ENCODE data around the gene RRP36. TPM values are rescaled to one million over a fixed set of nuclear protein-coding genes. Genes with fewer than 3 reads are reported as not detected.

RRP36 gene
- total and polyA plus RNA-seq, 2 of the 8 experiments (the other 6 are each of a cell fraction or from before 2014, with no cell fraction given), result 33.9 to 92.3 TPM

- TF ChIP-seq RAD21 (IDR thresholded peaks at IDR 0.05 in 1 of 2, conservative IDR thresholded peaks at IDR 0.05 in 1 of 2; ENCODE audit: low read depth in 2 of 2, low read length in 2 of 2), result 0 out of 4 replicates have a peak, but pooled peaks of 1 of the 2 experiments have one; percentile 0
- peak in 1 of 2 experiments; percentile 62; a peak in 3 of 4 replicates for TF ChIP-seq SIN3A (conservative IDR thresholded peaks at IDR 0.05 in 1 of 2, IDR thresholded peaks at IDR 0.05 in 1 of 2; ENCODE audit: low read depth in 1 of 2, low read length in 2 of 2)
- TF ChIP-seq POLR2AphosphoS5 (IDR thresholded peaks at IDR 0.05; ENCODE audit: low read depth, low read length), result peak; percentile 82
- TF ChIP-seq KDM4A (IDR thresholded peaks at IDR 0.05; ENCODE audit: low read depth, low read length, severe bottlenecking), result peak; percentile 72
- peak; percentile 85 for TF ChIP-seq PHF8 (conservative IDR thresholded peaks at IDR 0.05; ENCODE audit: low read depth, low read length)
- TF ChIP-seq, protein P1, sequence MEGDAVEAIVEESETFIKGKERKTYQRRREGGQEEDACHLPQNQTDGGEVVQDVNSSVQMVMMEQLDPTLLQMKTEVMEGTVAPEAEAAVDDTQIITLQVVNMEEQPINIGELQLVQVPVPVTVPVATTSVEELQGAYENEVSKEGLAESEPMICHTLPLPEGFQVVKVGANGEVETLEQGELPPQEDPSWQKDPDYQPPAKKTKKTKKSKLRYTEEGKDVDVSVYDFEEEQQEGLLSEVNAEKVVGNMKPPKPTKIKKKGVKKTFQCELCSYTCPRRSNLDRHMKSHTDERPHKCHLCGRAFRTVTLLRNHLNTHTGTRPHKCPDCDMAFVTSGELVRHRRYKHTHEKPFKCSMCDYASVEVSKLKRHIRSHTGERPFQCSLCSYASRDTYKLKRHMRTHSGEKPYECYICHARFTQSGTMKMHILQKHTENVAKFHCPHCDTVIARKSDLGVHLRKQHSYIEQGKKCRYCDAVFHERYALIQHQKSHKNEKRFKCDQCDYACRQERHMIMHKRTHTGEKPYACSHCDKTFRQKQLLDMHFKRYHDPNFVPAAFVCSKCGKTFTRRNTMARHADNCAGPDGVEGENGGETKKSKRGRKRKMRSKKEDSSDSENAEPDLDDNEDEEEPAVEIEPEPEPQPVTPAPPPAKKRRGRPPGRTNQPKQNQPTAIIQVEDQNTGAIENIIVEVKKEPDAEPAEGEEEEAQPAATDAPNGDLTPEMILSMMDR (IDR thresholded peaks at IDR 0.05; ENCODE audit: control extremely low read depth in 1 of 3, insufficient read depth in 1 of 3, low read depth in 1 of 3, low read length in 3 of 3), result no peak
- TF ChIP-seq GABPA (IDR thresholded peaks at IDR 0.05; ENCODE audit: borderline replicate concordance, insufficient read depth, low read length), result 0 out of 2 replicates have a peak, but pooled peaks have one; percentile 63
- TF ChIP-seq EGR1 (IDR thresholded peaks at IDR 0.05; ENCODE audit: borderline replicate concordance, low read depth, low read length), result peak; percentile 77
- no peak for TF ChIP-seq CHD2 (IDR thresholded peaks at IDR 0.05; ENCODE audit: low read length)
- no peak for TF ChIP-seq SP4 (IDR thresholded peaks at IDR 0.05; ENCODE audit: low read length)
These were observed 32.3 kb downstream of the RRP36 start, which contains the start of gene CUL7 (continued) for GRCh38 chr6:43053545-43054205.
